NB4 (cell line): ENCODE data around the gene CD55.

Experiments
- DNase-seq: peaks from one replicate; pipeline ENCODE4 v3.0.0; 2010; ENCODE audit warnings: low read depth
- H3K4me3 ChIP-seq: one replicate; pipeline ENCODE4 v1.5.1; 2011; ENCODE audit warnings: mild to moderate bottlenecking, low read depth, low read length, moderate library complexity
- CTCF ChIP-seq: IDR thresholded peaks from one replicate; pipeline ENCODE4 v1.5.1; 2012; ENCODE audit warnings: low read depth, low read length
- MAX ChIP-seq: IDR thresholded peaks from 2 replicates; pipeline ENCODE4 v1.6.1; 2011; ENCODE audit warnings: low read depth, low read length
- MYC ChIP-seq: IDR thresholded peaks from 2 replicates; pipeline ENCODE4 v1.6.1; 2011; ENCODE audit warnings: low read depth, low read length
- POLR2A ChIP-seq: IDR thresholded peaks from 2 replicates; pipeline ENCODE4 v1.6.1; 2011; ENCODE audit warnings: mild to moderate bottlenecking; ENCODE audit not compliant: insufficient read length; ENCODE audit errors: extremely low read depth

Gene CD55

DNA sequence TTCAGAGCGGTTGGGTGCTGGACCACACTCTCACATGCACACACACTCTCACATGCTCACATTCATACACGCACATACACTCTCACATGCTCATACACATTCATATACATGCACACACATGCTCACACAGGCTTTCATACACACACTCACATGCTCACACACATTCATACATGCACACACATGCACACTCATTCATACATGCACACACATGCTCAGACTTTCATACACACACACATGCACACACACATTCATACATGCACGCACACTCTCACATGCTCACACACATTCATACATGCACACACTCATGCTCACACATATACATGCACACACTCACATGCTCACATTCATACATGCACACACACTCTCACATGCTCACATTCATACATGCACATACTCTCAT is 6.0 kb upstream of the CD55 start:
- H3K4me3 ChIP-seq = no peak overlapping the region
- no peak for DNase-seq
- TF ChIP-seq MAX (no peak), CTCF (no peak), MYC (no peak), POLR2A (no peak)

DNA sequence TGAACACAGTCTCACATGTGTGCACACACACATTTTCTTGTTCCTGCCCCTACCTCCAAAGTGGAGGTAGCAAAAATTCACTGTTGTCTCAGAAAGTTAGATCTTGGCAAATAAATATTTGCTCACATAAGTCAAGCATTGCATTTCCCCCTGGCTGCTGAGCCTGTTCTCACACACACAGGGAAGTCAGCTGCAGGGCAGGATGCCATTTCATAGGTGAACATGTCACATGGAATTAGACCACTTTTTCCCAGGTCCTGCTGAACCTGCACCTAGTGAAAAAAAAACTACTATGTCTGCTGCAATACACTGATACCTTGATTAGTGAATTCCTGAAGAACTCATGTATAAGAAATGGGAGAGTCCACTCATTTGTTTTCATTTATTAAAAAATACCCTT is 5.3 kb upstream of the CD55 start:
- TF ChIP-seq MYC = no peak
- TF ChIP-seq MAX = no peak
- TF ChIP-seq CTCF = no peak
- TF ChIP-seq POLR2A = no peak
- peak; percentile 7 for DNase-seq
- no peak overlapping the region for H3K4me3 ChIP-seq

- peak; percentile 88 for DNase-seq
- TF ChIP-seq MAX = peak; percentile 94
- TF ChIP-seq CTCF = no peak
- TF ChIP-seq MYC = peak; percentile 94
- TF ChIP-seq POLR2A = no peak
- H3K4me3 ChIP-seq = no peak overlapping the region
These were observed 4.7 kb upstream of the CD55 start for GRCh38 chr1:207316622-207317391.

DNA sequence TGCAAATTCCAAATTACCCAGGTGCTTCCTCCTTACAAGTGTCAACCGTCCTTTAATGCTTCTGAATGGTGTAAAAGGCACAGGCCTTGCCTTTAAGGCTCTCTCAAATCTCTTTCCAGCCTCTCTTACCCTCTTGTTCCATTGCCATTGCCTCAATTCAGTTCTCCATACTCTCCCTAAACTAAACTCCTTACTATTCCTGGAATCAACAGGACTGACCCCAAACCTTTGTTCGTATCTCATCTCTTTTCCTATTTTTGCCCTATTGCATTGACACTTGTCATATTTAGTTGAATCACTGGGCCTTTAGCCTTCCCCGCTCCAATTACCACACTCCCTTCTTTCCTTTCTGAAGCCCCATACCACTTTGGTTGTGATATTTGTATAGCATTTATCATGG is 3.9 kb upstream of the CD55 start:
- DNase-seq = no peak
- TF ChIP-seq POLR2A (no peak), MAX (no peak), MYC (no peak), CTCF (no peak)
- H3K4me3 ChIP-seq = no peak overlapping the region

DNA sequence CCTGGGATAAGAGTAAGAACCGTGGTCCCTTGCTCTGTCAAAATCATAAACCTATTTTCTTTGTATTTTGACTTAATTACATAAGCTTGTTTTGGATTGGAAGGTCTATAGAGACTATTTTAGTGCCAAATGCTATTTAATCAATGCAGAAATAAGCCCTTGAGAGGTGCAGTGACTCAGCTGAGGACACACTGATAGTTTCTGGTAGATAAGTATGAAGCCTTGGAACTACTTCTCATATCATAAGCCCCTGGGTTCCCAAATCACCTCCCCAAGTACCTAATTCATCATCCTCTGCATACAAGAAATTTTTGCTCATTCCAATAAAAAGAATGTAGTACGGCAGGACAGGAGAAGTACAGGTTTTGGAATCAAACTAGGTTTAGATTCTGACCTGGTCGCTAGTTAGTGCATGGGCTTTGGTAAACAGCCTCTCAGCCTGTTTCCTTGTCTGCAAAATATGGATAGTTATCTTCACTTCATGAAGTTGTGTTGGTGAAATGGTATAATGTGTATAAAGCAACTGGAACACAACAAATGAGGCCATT is 3.3 kb upstream of the CD55 start:
- DNase-seq = no peak
- H3K4me3 ChIP-seq = no peak overlapping the region
- TF ChIP-seq MYC = no peak
- TF ChIP-seq MAX = no peak
- TF ChIP-seq CTCF = no peak
- no peak for TF ChIP-seq POLR2A
